Fibroblast of lung (primary cell): ENCODE data around the gene SRC. TPM values are rescaled to one million over a fixed set of nuclear protein-coding genes. Genes with fewer than 3 reads are reported as not detected.

Experiments used
- DNase-seq, 2 donors: peaks; one replicate each; pipeline versions ENCODE4 v3.0.0 to v3.0.0-alpha.2; 2010; ENCODE audit warnings: low read depth in 2 of 2
- H2AFZ ChIP-seq: 2 replicates; pipeline ENCODE4 v1.5.1; 2012; ENCODE audit warnings: low read length, control low read depth, inconsistent platforms
- H3K27ac ChIP-seq: 2 replicates; pipeline ENCODE4 v1.5.1; 2011; ENCODE audit warnings: low read length, control low read depth; ENCODE audit not compliant: insufficient read depth
- H3K27me3 ChIP-seq: 2 replicates; pipeline ENCODE4 v1.5.1; 2011; ENCODE audit warnings: mild to moderate bottlenecking, low read length; ENCODE audit not compliant: control insufficient read depth, insufficient read depth
- H3K36me3 ChIP-seq: 2 replicates; pipeline ENCODE4 v1.5.1; 2011; ENCODE audit warnings: low read length; ENCODE audit not compliant: control insufficient read depth, insufficient read depth
- H3K4me1 ChIP-seq: 2 replicates; pipeline ENCODE4 v1.5.1; 2011; ENCODE audit warnings: low read length; ENCODE audit not compliant: control insufficient read depth, insufficient read depth; ENCODE audit errors: extremely low read depth
- H3K4me2 ChIP-seq: 2 replicates; pipeline ENCODE4 v1.5.1; 2011; ENCODE audit warnings: low read length, control low read depth; ENCODE audit not compliant: insufficient read depth; ENCODE audit errors: extremely low read depth
- H3K4me3 ChIP-seq, 4 experiments: fragments of 200-600 bp in 1 of 4; sonication (generic) in 1 of 4; replicated peaks in 1 of 4; 2 replicates each; pipeline ENCODE4 v1.5.1; 2011 to 2016; ENCODE audit warnings: low read length in 4 of 4, low read depth in 3 of 4, mild to moderate bottlenecking in 3 of 4, control low read depth in 2 of 4, inconsistent platforms in 1 of 4, mixed read lengths in 1 of 4; ENCODE audit not compliant: insufficient read depth in 1 of 4; ENCODE audit errors: control extremely low read depth in 1 of 4
- H3K79me2 ChIP-seq: 2 replicates; pipeline ENCODE4 v1.5.1; 2012; ENCODE audit warnings: mild to moderate bottlenecking, low read length, inconsistent platforms; ENCODE audit not compliant: control insufficient read depth, insufficient read depth
- H3K9ac ChIP-seq: 2 replicates; pipeline ENCODE4 v1.5.1; 2011; ENCODE audit warnings: mild to moderate bottlenecking, low read length, control low read depth; ENCODE audit not compliant: insufficient read depth
- H3K9me3 ChIP-seq: 2 replicates; pipeline ENCODE4 v1.5.1; 2012; ENCODE audit warnings: low read depth, low read length; ENCODE audit not compliant: control insufficient read depth, insufficient read depth
- H4K20me1 ChIP-seq: 2 replicates; pipeline ENCODE4 v1.5.1; 2011; ENCODE audit warnings: low read length; ENCODE audit not compliant: control insufficient read depth, insufficient read depth; ENCODE audit errors: extremely low read depth
- CTCF ChIP-seq, 2 donors: IDR thresholded peaks in 1 of 2; conservative IDR thresholded peaks in 1 of 2; 1 replicate in 1 of 2; 2 replicates in 1 of 2; pipeline ENCODE4 v1.5.1; 2011 to 2012; ENCODE audit warnings: low read length in 2 of 2, control low read depth in 1 of 2, inconsistent platforms in 1 of 2, low read depth in 1 of 2, mild to moderate bottlenecking in 1 of 2
- EZH2 ChIP-seq: IDR thresholded peaks from 2 replicates; pipeline ENCODE4 v1.5.1; 2012; ENCODE audit warnings: low read length, control low read depth, mild to moderate bottlenecking; ENCODE audit errors: missing control alignments
- polyA plus RNA-seq, 2 donors: library from polyadenylated mRNA; depleted of rRNA in 1 of 2; stranded (reverse) in 1 of 2; unstranded in 1 of 2; fragments of >200 nt; gene quantifications; 2 replicates each; pipeline ENCODE4 v1.2.1, GENCODE V29; 2011 to 2012; ENCODE audit warnings: missing spikeins in 1 of 2
- total RNA-seq: library from RNA; depleted of rRNA; stranded (reverse); fragments of >200 nt; gene quantifications from 2 replicates; pipeline ENCODE4 v1.2.1, GENCODE V29; 2014

Gene SRC
- total and polyA plus RNA-seq, 2 donors (not counting 1 experiment from before 2014, with no cell fraction given): 17.8 to 20.3 TPM

- no peaks in the 10 kb centered on the region for H3K36me3 ChIP-seq
- no peaks in the 10 kb centered on the region for H3K4me1 ChIP-seq
- no peak overlapping the region for H3K4me3 ChIP-seq
- DNase-seq: no peak
- no peak overlapping the region for H3K9ac ChIP-seq
- H4K20me1 ChIP-seq: no peaks in the 10 kb centered on the region
- TF ChIP-seq CTCF (conservative IDR thresholded peaks at IDR 0.05 in 1 of 2, IDR thresholded peaks at IDR 0.05 in 1 of 2; ENCODE audit: low read depth in 1 of 2, low read length in 2 of 2): no peak
- no peak for TF ChIP-seq EZH2
- no peak overlapping the region for H3K27ac ChIP-seq
- H3K79me2 ChIP-seq: no peaks in the 10 kb centered on the region
- H3K4me2 ChIP-seq: no peak overlapping the region
- peaks cover 12% of the 10 kb centered on the region for H3K27me3 ChIP-seq
- no peak overlapping the region for H2AFZ ChIP-seq
- H3K9me3 ChIP-seq: no peaks in the 10 kb centered on the region
Observed at GRCh38 chr20:37451616-37452015, 105.7 kb downstream of the SRC start.

- no peaks in the 10 kb centered on the region for H3K4me1 ChIP-seq
- no peak overlapping the region for H3K27ac ChIP-seq
- no peak overlapping the region for H3K4me3 ChIP-seq
- no peak for TF ChIP-seq CTCF (conservative IDR thresholded peaks at IDR 0.05 in 1 of 2, IDR thresholded peaks at IDR 0.05 in 1 of 2; ENCODE audit: low read depth in 1 of 2, low read length in 2 of 2)
- no peak for TF ChIP-seq EZH2
- no peak for DNase-seq
- no peak overlapping the region for H3K9ac ChIP-seq
- no peak overlapping the region for H2AFZ ChIP-seq
- no peaks in the 10 kb centered on the region for H3K79me2 ChIP-seq
- peaks cover 12% of the 10 kb centered on the region for H3K27me3 ChIP-seq
- H3K4me2 ChIP-seq: no peak overlapping the region
- no peaks in the 10 kb centered on the region for H3K9me3 ChIP-seq
- H4K20me1 ChIP-seq: no peaks in the 10 kb centered on the region
- H3K36me3 ChIP-seq: no peaks in the 10 kb centered on the region
Observed at GRCh38 chr20:37452236-37452635, 106.3 kb downstream of the SRC start.

- DNase-seq: no peak
- H3K4me2 ChIP-seq: no peak overlapping the region
- peaks cover 8% of the 10 kb centered on the region for H3K27me3 ChIP-seq
- no peak overlapping the region for H3K4me3 ChIP-seq
- no peaks in the 10 kb centered on the region for H3K79me2 ChIP-seq
- no peak overlapping the region for H2AFZ ChIP-seq
- H4K20me1 ChIP-seq: no peaks in the 10 kb centered on the region
- H3K9ac ChIP-seq: no peak overlapping the region
- H3K36me3 ChIP-seq: no peaks in the 10 kb centered on the region
- no peaks in the 10 kb centered on the region for H3K9me3 ChIP-seq
- TF ChIP-seq CTCF (conservative IDR thresholded peaks at IDR 0.05 in 1 of 2, IDR thresholded peaks at IDR 0.05 in 1 of 2; ENCODE audit: low read depth in 1 of 2, low read length in 2 of 2) (no peak), EZH2 (no peak)
- H3K27ac ChIP-seq: no peak overlapping the region
- H3K4me1 ChIP-seq: no peaks in the 10 kb centered on the region
Observed at GRCh38 chr20:37453288-37453687, 107.3 kb downstream of the SRC start.
